Transverse colon (tissue), 4 donors: ENCODE measurements around the gene TLK2.

ENCODE experiments used
- CTCF ChIP-seq, 5 experiments: fragments of 200-600 bp in 3 of 5; fragments of 450-650 bp in 2 of 5; sonication (generic) in 3 of 5; IDR thresholded peaks; 1 replicate in 2 of 5; 2 replicates in 3 of 5; pipeline ENCODE4 v1.5.1; 2016 to 2017; ENCODE audit warnings: antibody characterized with exemption in 5 of 5, inconsistent platforms in 3 of 5, mild to moderate bottlenecking in 2 of 5, moderate library complexity in 1 of 5
- EP300 ChIP-seq: sonication (generic); formaldehyde crosslinking; IDR thresholded peaks from one replicate; pipeline ENCODE4 v1.6.1; 2017; ENCODE audit warnings: antibody characterized with exemption, low read depth
- POLR2A ChIP-seq: fragments of 450-650 bp; IDR thresholded peaks from one replicate; pipeline ENCODE4 v1.6.1; 2016; ENCODE audit warnings: antibody characterized with exemption, mild to moderate bottlenecking, moderate library complexity
- POLR2AphosphoS5 ChIP-seq, 3 donors: sonication (generic); formaldehyde crosslinking; IDR thresholded peaks; one replicate each; pipeline ENCODE4 v1.6.1; 2016; ENCODE audit warnings: antibody characterized with exemption in 3 of 3

DNA sequence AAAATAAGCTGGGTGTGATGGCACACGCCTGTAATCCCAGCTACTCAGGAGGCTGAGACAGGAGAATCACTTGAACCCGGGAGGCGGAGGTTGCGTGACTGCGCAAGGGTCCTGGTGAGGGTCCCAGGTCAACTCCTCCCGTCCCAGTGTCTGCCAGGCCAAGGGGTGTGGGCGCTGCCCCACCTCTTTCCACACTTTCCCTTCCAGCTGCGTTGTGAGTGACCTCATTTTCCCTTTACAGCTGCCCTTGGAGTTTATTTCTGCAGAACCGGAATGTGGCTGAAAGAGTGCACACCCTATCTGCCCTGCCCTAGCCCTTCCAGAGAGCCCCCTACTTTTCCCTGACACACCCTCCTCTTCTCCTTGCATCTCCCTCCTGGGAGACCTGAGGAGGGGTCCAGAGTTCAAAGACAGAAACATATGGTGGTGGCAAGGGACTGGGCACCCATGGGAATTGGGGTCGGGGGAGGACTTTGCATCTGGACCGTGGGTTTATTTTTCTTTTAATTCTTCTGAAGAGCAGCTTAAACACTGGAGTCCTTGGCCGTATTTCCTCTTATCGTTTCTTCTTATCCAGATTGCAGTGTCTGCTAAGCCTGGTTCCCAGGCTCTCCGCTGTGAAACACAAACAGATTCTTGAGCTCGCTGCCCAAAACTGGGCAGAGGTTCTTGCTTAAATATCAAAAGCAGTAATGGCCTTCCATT, 169.8 kb downstream of the TLK2 start:
- TF ChIP-seq CTCF (IDR thresholded peaks at IDR 0.05) (no peak), EP300 (no peak), POLR2A (no peak), POLR2AphosphoS5 (IDR thresholded peaks at IDR 0.05) (no peak)
